Calu3 (cell line): Measurements from ENCODE around the gene AGAP3. TPM values are rescaled to one million over a fixed set of nuclear protein-coding genes. Genes with fewer than 3 reads are reported as not detected.

Source experiments
- BruUV-seq: library from RNA; stranded (reverse); fragments of 400-500 nt; replicated peaks from 2 replicates; lab custom pipeline; 2021; lab: Mats Ljungman, UMichigan
- CTCF ChIA-PET: fragments of 300-600 bp; sonication (Branson Sonifier 250); formaldehyde crosslinking; loops from one replicate; lab custom pipeline; 2022; ENCODE audit warnings: antibody characterized with exemption; lab: Charles Lee
- DNase-seq: peaks from one replicate; pipeline ENCODE4 v3.0.0; 2022
- H3K27ac Mint-ChIP-seq: one replicate; pipeline ENCODE4 v1.8.0; 2022; ENCODE audit warnings: mixed read lengths; ENCODE audit not compliant: unreplicated experiment
- H3K27me3 Mint-ChIP-seq: one replicate; pipeline ENCODE4 v1.8.0; 2022; ENCODE audit warnings: mixed read lengths; ENCODE audit not compliant: unreplicated experiment
- H3K36me3 Mint-ChIP-seq: one replicate; pipeline ENCODE4 v1.8.0; 2022; ENCODE audit warnings: mild to moderate bottlenecking, moderate library complexity, mixed read lengths; ENCODE audit not compliant: insufficient read depth, unreplicated experiment
- H3K4me1 Mint-ChIP-seq: one replicate; pipeline ENCODE4 v1.8.0; 2022; ENCODE audit warnings: mild to moderate bottlenecking, low read depth, mixed read lengths; ENCODE audit not compliant: unreplicated experiment
- H3K4me3 Mint-ChIP-seq: one replicate; pipeline ENCODE4 v1.8.0; 2022; ENCODE audit warnings: mild to moderate bottlenecking, low read depth, moderate library complexity, mixed read lengths; ENCODE audit not compliant: unreplicated experiment
- H3K9me3 Mint-ChIP-seq: one replicate; pipeline ENCODE4 v1.8.0; 2022; ENCODE audit warnings: low read depth, mixed read lengths; ENCODE audit not compliant: unreplicated experiment
- CTCF ChIP-seq: fragments of 200-600 bp; IDR thresholded peaks from one replicate; pipeline ENCODE4 v1.8.0; 2022; ENCODE audit warnings: antibody characterized with exemption; ENCODE audit not compliant: unreplicated experiment
- intact Hi-C: fragments of 100-400 bp; cut with micrococcal nuclease; formaldehyde crosslinking; loops from one replicate; pipeline ENCODE4 v1.10.0; 2022; ENCODE audit not compliant: unreplicated experiment
- total RNA-seq: library from RNA; stranded (reverse); gene quantifications from 2 replicates; pipeline ENCODE4 v1.2.3, GENCODE V29; 2022

The AGAP3 gene
- total RNA-seq, 1 experiment from 2014 or later: 73.4 TPM

- Mint-ChIP-seq H3K27me3 (no peaks in the 10 kb centered on the region), H3K27ac (no peak overlapping the region), H3K4me1 (no peaks in the 10 kb centered on the region), H3K36me3 (peaks cover 8% of the 10 kb centered on the region), H3K4me3 (no peak overlapping the region), H3K9me3 (no peaks in the 10 kb centered on the region)
- DNase-seq: no peak
- no TSS peak for BruUV-seq
- TF ChIP-seq CTCF: no peak
- intact Hi-C loops: no loop called here
- CTCF ChIA-PET: interaction anchor here (0.5 kb wide), 1 partner anchor 103 kb away, joined by 3 read pairs; no protein-coding TSS in a partner anchor
Measured at GRCh38 chr7:151135866-151136843, 49.9 kb downstream of the AGAP3 start.

- H3K4me3 Mint-ChIP-seq: no peak overlapping the region
- TF ChIP-seq CTCF: no peak
- H3K9me3 Mint-ChIP-seq: no peaks in the 10 kb centered on the region
- CTCF ChIA-PET: interaction anchor here (0.6 kb wide), 1 partner anchor 439 kb away, joined by 3 read pairs; no protein-coding TSS in a partner anchor
- H3K4me1 Mint-ChIP-seq: no peaks in the 10 kb centered on the region
- DNase-seq: no peak
- H3K27me3 Mint-ChIP-seq: no peaks in the 10 kb centered on the region
- intact Hi-C loops: no loop called here
- H3K36me3 Mint-ChIP-seq: peaks cover 5% of the 10 kb centered on the region
- no TSS peak for BruUV-seq
- H3K27ac Mint-ChIP-seq: no peak overlapping the region
Measured at GRCh38 chr7:151137076-151137675, 50.9 kb downstream of the AGAP3 start.

GRCh38 chr7:151137791-151138152 is 51.5 kb downstream of the AGAP3 start:
- CTCF ChIA-PET: interaction anchor here (0.6 kb wide), 1 partner anchor 438 kb away, joined by 3 read pairs; no protein-coding TSS in a partner anchor
- Mint-ChIP-seq H3K4me1 (no peaks in the 10 kb centered on the region), H3K9me3 (no peaks in the 10 kb centered on the region), H3K27ac (no peak overlapping the region), H3K36me3 (peaks cover 9% of the 10 kb centered on the region), H3K4me3 (no peak overlapping the region), H3K27me3 (no peaks in the 10 kb centered on the region)
- no TSS peak for BruUV-seq
- no peak for DNase-seq
- intact Hi-C loops: no loop called here
- no peak for TF ChIP-seq CTCF

- no peaks in the 10 kb centered on the region for H3K27me3 Mint-ChIP-seq
- no peak for DNase-seq
- CTCF ChIA-PET: no interaction called here
- intact Hi-C loops: no loop called here
- no peaks in the 10 kb centered on the region for H3K9me3 Mint-ChIP-seq
- no peaks in the 10 kb centered on the region for H3K4me1 Mint-ChIP-seq
- H3K4me3 Mint-ChIP-seq: no peak overlapping the region
- BruUV-seq: no TSS peak
- H3K36me3 Mint-ChIP-seq: peaks cover 14% of the 10 kb centered on the region
- H3K27ac Mint-ChIP-seq: no peak overlapping the region
- no peak for TF ChIP-seq CTCF
Measured at GRCh38 chr7:151138153-151138851, 52.0 kb downstream of the AGAP3 start.
